ENCODE data around the gene ZNF236.

The ZNF236 gene

DNA sequence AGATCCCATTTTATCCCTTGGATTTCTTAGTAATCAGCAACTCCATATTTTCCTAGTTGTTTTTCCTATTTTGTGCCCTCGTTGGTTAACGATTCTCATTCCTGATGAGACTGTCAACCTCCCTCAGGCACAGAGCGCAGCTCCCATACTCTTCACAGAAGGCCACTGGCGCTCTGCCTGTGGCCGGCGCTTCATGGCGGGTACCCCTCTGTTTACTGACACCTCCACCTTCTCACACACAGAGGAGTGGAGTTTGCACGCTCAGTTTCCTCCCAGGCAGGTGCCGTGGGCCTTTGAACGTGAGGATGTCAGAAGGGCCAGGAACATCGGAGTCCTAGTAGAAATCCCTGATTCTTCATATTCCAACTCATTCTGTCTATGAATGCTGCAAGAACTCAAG is 171.2 kb downstream of the ZNF236 start:
- TF ChIP-seq, protein P1, sequence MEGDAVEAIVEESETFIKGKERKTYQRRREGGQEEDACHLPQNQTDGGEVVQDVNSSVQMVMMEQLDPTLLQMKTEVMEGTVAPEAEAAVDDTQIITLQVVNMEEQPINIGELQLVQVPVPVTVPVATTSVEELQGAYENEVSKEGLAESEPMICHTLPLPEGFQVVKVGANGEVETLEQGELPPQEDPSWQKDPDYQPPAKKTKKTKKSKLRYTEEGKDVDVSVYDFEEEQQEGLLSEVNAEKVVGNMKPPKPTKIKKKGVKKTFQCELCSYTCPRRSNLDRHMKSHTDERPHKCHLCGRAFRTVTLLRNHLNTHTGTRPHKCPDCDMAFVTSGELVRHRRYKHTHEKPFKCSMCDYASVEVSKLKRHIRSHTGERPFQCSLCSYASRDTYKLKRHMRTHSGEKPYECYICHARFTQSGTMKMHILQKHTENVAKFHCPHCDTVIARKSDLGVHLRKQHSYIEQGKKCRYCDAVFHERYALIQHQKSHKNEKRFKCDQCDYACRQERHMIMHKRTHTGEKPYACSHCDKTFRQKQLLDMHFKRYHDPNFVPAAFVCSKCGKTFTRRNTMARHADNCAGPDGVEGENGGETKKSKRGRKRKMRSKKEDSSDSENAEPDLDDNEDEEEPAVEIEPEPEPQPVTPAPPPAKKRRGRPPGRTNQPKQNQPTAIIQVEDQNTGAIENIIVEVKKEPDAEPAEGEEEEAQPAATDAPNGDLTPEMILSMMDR (IDR thresholded peaks at IDR 0.05; ENCODE audit: control insufficient read depth, extremely low read depth, insufficient read depth) = no peak
- H3K4me3 ChIP-seq (ENCODE audit: low read depth, low read length) = no peak overlapping the region
- DNase-seq (ENCODE audit: low read depth) = no peak

DNA sequence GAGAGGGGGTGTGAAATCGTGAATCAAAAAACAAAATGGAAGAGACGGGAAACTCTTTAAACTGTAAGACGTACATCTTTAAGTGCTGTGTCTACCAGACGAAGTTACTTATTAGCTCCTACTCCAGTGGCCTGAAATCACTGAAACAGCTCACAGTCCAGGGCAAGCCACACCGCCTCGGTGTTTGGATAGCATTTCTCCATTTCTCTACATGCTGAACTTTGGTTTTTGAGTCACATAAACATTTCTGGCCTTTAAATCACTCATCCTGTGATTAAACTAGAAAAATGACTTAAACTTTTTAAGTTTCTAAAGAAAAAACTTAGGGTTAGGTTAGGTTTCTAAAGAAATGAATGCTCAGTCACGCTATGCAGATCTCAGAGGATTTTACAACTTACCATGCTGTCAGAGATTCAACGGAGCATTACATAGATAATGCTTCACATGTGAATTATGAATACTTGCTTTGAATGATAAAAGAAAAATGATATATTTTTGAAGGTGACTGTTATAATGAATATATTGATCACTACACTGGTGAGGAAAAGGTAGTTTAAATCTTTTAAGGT is 171.8 kb downstream of the ZNF236 start:
- H3K4me3 ChIP-seq (ENCODE audit: low read depth, low read length) = no peak overlapping the region
- TF ChIP-seq, protein P1 (IDR thresholded peaks at IDR 0.05; ENCODE audit: control insufficient read depth, extremely low read depth, insufficient read depth) = no peak
- no peak for DNase-seq (ENCODE audit: low read depth)

DNA sequence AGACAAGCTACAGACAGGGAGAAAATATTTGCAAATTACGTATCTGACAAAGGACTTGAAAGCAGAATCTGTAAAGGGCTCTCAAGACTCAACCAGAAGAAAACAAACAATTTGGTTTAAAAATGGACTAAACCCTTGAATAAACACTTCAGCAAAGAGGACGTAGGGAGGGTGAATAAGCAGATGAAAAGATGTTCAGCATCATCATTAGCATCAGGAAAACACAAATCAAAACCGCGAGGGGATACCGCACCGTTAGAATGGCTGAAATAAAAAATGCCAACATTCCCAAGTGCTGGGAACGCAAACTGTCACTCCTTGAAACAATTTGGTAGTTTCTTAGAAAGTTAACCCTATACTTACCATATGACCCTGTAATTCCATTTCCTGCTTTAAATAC is 173.5 kb downstream of the ZNF236 start:
- DNase-seq (ENCODE audit: low read depth) = no peak
- H3K4me3 ChIP-seq (ENCODE audit: low read depth, low read length) = no peak overlapping the region
- TF ChIP-seq, protein P1 (IDR thresholded peaks at IDR 0.05; ENCODE audit: control insufficient read depth, extremely low read depth, insufficient read depth) = no peak

DNA sequence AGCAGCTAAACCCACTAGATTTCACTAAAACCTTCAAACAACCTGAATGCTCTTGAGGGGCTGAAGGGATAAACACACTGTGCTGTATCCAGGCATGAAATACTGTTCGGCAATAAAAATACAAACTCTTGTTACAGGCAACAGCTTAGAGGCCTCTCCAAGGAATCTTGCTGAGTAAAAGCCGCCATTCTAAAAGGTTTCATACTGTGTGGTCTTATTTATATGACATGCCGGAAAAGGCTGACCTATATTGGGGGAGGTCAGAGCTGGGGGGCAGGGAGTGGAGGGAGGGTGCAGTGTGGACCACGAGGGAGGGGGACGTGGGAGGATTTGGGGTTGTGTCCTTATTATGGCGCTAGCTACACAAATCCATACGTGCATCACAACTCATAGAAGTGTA is 174.1 kb downstream of the ZNF236 start:
- H3K4me3 ChIP-seq (ENCODE audit: low read depth, low read length) = no peak overlapping the region
- no peak for DNase-seq (ENCODE audit: low read depth)
- TF ChIP-seq, protein P1 (IDR thresholded peaks at IDR 0.05; ENCODE audit: control insufficient read depth, extremely low read depth, insufficient read depth) = no peak

DNA sequence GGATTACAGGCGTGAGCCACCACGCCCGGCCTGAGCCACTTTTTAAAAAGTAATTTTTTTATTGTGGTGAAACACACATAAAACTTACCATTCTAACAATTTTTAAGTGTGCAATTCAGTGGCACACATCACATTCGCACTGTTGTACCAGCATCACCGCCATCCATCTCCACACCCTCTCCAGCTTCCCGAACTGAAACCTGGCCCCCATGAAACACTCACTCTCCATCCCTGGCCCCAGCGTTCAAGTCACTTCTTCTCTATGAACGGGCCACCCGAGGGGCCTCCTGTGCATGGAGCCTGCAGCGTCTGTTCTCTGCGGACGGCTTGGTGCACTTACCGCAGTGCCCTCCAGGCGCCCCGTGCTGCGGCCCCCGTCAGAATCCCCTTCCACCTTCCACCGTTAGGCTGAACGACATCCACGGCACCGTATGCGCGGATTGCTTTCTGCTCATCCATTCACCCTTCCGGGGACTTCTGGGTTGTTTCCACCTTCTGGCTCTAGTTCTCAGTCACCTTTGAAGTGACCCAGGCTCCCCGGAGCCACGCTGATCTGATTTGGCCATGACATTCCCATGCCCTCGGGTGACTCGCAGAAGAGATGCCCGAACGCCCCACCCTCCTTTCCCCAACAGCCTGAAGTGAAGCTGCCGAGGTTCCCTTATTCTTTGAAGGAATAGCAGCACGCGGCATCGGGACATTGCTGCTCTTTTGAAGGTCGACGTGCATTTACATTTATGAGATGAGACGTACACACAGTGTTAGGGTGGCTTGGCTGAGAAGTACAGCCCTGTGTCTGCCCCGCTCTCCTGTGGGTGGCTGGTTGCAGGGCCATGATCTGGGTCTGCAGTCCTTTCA is 175.8 kb downstream of the ZNF236 start:
- H3K4me3 ChIP-seq (ENCODE audit: low read depth, low read length) = no peak overlapping the region
- TF ChIP-seq, protein P1 (IDR thresholded peaks at IDR 0.05; ENCODE audit: control insufficient read depth, extremely low read depth, insufficient read depth) = no peak
- no peak for DNase-seq (ENCODE audit: low read depth)

DNA sequence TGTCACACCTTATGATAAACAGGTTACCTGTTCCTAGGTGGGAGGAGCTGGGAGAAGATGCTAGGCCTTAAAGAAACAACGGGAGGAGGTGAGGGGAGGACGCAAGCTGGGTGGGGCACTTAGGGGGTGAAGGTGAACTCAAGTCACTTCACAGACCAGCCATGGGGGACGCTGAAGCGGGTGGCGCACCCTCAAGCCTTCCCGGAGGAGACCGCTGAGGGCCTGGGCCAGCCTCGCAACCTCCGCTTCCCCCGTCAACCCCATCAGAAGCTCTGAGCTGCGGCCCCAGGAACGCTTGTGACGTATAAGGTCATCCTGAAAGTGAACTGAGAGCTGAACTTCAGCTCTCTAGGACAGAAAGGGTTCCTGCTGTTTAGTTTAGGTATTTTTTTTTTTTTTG is 176.7 kb downstream of the ZNF236 start:
- no peak overlapping the region for H3K4me3 ChIP-seq (ENCODE audit: low read depth, low read length)
- DNase-seq (ENCODE audit: low read depth) = no peak
- TF ChIP-seq, protein P1 (IDR thresholded peaks at IDR 0.05; ENCODE audit: control insufficient read depth, extremely low read depth, insufficient read depth) = no peak

Measured in LNCaP clone FGC (cell line).